GM12878 (cell line): Measurements from ENCODE around the gene CCNY.

ENCODE experiments used
- CBFB ChIP-seq: IDR thresholded peaks from 2 replicates; pipeline ENCODE4 v1.6.1; 2016; ENCODE audit warnings: antibody characterized with exemption, low read depth
- CTCF ChIP-seq, 3 experiments: IDR thresholded peaks in 2 of 3; conservative IDR thresholded peaks in 1 of 3; 2 replicates each; pipeline ENCODE4 v1.5.1; 2011; ENCODE audit warnings: low read depth in 3 of 3, low read length in 3 of 3, mild to moderate bottlenecking in 3 of 3, control low read depth in 2 of 3, moderate library complexity in 2 of 3, inconsistent platforms in 1 of 3, mixed read lengths in 1 of 3; ENCODE audit not compliant: control insufficient read depth in 2 of 3, insufficient read depth in 1 of 3; ENCODE audit errors: extremely low read depth in 1 of 3
- FOS ChIP-seq: IDR thresholded peaks from 3 replicates; pipeline ENCODE4 v1.6.1; 2011; ENCODE audit warnings: borderline replicate concordance; ENCODE audit not compliant: insufficient read length; ENCODE audit errors: extremely low read depth
- MYC ChIP-seq: IDR thresholded peaks from 2 replicates; pipeline ENCODE4 v1.6.1; 2011; ENCODE audit warnings: mild to moderate bottlenecking, low read length, moderate library complexity, inconsistent platforms; ENCODE audit not compliant: insufficient read depth, insufficient replicate concordance, insufficient read length, severe bottlenecking
- POLR2A ChIP-seq: IDR thresholded peaks from 2 replicates; pipeline ENCODE4 v1.6.1; 2011; ENCODE audit warnings: low read depth, mild to moderate bottlenecking, low read length
- SIN3A ChIP-seq: IDR thresholded peaks from 2 replicates; pipeline ENCODE4 v1.6.1; 2012; ENCODE audit warnings: low read depth, low read length, improper control_type of control experiment

- TF ChIP-seq CTCF (IDR thresholded peaks at IDR 0.05 in 2 of 3, conservative IDR thresholded peaks at IDR 0.05 in 1 of 3; ENCODE audit: control insufficient read depth in 2 of 3, extremely low read depth in 1 of 3, insufficient read depth in 1 of 3, low read depth in 3 of 3, low read length in 3 of 3) (no peak), POLR2A (no peak), SIN3A (no peak), FOS (no peak), MYC (no peak), CBFB (no peak)
These were observed 278.0 kb downstream of the CCNY start for GRCh38 chr10:35614312-35614711.
